ENCODE measurements around the gene VPS54.

The VPS54 gene

GRCh38 chr2:63926815-63927214, 92.4 kb downstream of the VPS54 start:
- DNase-seq, result no peak

GRCh38 chr2:63914311-63914710, 104.9 kb downstream of the VPS54 start:
- no peak for DNase-seq

GRCh38 chr2:63903003-63903402, 116.2 kb downstream of the VPS54 start:
- no peak for DNase-seq

DNA sequence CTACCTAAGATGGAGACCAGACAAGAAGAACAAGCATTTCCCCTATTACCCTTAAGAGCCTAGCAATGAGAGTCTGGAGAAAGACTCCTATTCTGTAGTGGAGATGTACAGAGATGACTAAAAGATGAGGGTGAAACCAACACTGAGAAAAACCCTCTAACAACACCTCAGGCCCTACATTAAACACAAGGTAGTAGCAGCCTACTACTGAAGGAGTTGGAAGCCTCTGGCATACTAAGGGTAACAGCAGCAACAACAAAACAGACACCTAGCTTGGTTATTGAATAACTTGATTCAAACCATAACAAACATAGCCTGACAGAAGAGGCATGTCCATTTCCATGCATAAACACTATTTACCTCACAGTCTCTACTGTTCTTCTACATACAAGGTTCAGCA, 117.1 kb downstream of the VPS54 start:
- no peak for DNase-seq

- no peak for DNase-seq
These were observed 119.6 kb downstream of the VPS54 start for GRCh38 chr2:63899639-63900038.

DNA sequence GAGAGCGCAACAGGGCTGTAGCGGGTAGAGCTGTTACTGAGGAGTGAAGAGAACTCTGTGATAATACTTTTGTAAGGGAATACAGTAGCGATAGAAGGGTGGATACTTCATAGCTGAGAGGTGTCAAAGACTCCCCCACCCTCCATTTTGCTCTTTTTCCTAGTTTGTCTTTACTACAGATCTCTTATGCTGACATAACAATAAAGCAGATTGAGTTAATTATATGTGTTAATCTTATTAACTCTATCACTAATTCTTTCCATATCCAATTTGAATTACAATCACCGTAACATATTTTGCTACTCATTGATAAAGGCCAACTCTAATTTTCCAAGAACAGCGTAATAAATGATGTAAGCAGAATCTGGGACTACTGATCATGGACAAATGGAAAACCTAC, 120.4 kb downstream of the VPS54 start:
- no peak for DNase-seq

DNA sequence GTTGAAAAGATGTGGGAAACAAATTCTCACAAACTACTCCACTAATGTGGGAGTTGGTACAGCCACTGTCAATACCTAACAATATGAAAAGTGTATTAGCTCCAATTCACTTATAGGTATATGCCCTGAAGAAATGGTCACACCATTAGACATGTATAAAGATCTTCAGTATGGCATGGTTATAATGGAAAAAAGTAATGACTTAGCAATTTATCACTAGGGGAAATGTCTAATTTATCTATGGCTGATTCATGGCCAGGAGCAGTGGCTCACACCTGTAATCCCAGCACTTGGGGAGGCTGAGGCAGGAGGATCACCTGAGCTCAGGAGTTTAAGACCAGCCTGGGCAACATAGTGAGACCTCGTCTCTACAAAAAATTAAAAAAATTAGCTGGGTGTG, 125.1 kb downstream of the VPS54 start:
- DNase-seq, result no peak

GRCh38 chr2:63893163-63893562, 126.1 kb downstream of the VPS54 start:
- DNase-seq, result no peak

GRCh38 chr2:63891488-63892030, 127.7 kb downstream of the VPS54 start:
- peak in 8 of 56 donors; percentile 2 to 42 (median 10) for DNase-seq

DNA sequence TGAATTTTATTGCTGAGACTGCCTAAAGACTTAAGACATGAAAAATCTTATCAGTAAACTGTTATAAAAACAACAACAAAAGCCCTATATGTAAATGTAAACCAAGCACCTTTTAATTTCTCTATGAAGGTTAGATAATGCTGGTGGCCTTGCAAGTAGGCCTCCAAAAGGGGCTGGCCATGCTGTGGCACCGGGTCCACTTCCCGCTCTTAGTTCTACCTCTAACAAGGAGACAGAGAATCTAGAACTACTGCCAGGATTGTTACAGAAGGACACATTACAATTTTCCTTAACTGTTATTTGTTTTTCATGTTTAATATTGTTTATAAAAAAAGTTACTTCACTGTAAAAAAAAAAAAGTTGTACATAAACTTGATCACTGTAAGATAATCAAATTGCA, 128.6 kb downstream of the VPS54 start:
- DNase-seq, result no peak

- DNase-seq, result peak in 27 of 56 donors; percentile 1 to 67 (median 9)
These were observed 130.5 kb downstream of the VPS54 start for GRCh38 chr2:63888490-63889402.

DNA sequence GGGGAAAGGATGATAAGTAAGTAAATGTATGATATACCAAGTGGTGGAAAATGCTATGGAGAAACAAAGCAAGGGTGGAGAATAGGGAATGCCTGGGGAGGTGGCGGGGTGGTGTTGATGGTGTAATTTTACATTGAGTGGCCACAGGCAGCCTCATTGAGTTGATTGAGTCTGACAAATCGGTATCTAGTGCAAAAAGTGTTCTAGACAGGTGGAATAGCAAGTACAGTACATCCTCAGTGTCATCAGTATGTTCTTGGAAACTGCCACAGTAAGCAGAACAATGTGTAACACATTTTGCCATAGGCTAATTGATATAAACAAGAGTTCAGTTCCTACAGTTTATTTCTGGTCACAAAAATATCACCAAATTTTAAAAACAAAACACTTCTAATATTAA, 131.2 kb downstream of the VPS54 start:
- DNase-seq, result no peak

DNA sequence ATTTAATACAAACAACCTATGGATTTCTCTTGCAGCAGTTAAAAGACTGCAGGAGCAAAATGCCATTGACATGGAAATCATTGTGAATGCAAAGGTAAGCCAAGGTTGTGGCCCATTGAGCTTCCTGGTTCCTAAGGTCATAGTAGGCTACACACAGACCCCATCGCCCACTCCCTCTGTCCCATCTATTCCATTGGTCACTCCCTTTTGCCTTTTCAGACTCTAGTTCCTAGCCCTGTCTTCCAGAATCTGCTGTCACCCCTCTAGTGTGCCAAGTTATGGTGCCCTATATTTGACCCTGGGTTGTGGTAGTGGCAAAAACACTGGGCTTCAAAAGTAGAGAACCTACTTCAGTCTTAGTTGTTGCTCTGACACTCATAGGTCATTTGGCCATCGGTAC, 132.8 kb downstream of the VPS54 start:
- DNase-seq, result no peak

GRCh38 chr2:63882395-63883105, 136.7 kb downstream of the VPS54 start:
- DNase-seq, result no peak

- DNase-seq, result no peak
These were observed 138.0 kb downstream of the VPS54 start for GRCh38 chr2:63881205-63881604.

GRCh38 chr2:63880625-63881024, 138.6 kb downstream of the VPS54 start:
- DNase-seq, result no peak

DNA sequence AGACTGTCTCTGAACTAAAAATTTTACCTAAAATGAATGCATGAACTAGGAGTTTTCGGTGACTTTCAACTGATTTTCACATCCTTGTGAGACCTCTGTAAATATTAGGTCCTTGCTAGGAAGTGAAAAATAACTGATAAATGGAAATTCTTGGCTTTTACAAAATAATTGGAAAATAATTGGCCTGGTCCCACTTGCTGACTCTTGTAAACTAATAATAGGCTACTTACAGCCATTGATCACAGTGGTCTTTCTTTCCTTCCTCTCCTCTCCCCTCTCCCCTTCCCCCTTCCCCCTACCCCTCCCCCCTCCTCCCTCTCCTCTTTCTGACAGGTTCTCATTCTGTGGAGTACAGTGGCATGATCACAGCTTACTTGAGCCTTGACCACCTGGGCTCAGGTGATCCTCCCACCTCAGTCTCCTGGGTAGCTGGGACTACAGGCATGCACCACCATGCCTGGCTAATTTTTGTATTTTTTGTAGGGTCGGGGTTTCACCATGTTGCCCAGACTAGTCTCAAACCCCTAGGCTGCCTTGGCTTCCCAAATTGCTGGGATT, 139.3 kb downstream of the VPS54 start:
- DNase-seq, result no peak

- no peak for DNase-seq
These were observed 140.7 kb downstream of the VPS54 start for GRCh38 chr2:63878486-63878885.

DNA sequence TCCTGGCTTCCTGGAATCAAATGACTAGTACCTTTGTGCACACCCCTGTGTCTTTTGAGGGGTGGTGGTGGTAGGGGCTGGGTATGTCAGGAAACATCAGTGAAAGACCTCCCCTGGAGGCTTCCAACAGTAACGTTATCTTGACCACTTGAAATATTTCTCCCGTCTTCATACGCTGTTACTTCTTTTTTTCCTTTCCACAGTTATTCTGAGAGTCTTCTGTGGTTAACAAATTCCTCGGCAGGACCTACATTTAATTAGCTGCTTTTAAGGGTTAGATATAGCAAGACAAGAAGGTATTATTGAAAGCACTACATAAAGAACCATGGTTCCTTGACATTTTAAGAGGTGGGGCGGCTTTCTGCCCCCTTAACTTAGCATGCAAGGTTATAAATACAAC, 142.9 kb downstream of the VPS54 start:
- DNase-seq, result no peak

GRCh38 chr2:63875559-63876245, 143.5 kb downstream of the VPS54 start:
- no peak for DNase-seq

DNA sequence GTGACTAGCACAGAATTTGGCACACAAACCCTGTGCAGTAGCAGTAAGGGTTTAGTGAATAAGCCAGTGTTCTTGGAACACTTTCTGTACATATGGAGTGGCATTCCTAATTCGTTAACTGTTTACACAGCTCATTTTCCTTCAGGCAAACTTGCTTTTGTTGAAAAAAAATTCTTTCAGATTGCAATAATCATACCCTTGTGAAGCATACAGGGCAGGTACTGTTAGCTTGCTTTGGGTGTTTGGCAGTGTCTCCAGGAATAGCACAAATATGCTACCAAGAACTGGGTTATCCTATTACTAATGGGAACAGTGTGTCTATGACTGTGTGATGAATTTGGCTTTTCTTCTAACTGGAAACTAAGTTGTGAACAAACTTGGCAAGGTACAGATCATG, 144.1 kb downstream of the VPS54 start:
- no peak for DNase-seq
